ENCODE results near the gene PITHD1. TPM values are rescaled to one million over a fixed set of nuclear protein-coding genes. Genes with fewer than 3 reads are reported as not detected.

The PITHD1 gene
- total RNA-seq, 2 donors from 2014 or later: 31.9 to 32.3 TPM

DNA sequence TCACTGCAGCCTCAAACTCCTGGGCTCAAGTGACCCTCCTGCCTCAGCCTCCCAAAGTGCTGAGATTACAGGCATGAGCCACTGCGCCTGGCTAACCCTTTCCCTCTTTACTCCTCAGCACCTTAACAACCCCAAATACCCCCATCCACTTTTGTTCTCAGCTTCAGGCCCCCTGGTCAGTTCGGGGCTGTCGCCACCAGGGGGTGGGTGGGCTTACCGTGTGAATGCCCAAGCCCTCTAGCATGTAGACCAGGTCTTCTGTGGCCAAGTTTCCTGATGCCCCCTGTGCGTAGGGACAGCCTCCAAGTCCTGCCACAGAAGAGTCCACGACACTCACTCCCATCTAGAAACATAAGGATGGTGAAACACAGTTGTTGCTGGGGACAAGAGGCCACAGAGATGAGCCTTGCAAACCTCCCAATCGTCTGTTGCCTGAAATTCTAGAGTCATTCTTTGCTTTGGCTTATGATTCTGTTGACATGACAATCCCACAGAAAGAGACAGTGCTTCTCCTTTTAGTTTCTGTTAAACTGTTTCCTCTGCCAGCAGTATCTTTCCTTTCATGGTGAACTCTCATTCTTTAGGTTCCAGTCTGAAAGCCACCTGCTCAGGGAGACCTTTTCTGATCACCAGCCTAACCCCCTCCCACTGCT, 26.1 kb downstream of the PITHD1 start:
- DNase-seq (no peak), ATAC-seq (no peak)
- H3K27me3 ChIP-seq: no peaks in the 10 kb centered on the region
- 75 to 82% methylated on average over 7 of the region's 7 CpGs for WGBS, 2 donors
- TF ChIP-seq POLR2A (IDR thresholded peaks at IDR 0.05): no peak
- TF ChIP-seq, protein P1, sequence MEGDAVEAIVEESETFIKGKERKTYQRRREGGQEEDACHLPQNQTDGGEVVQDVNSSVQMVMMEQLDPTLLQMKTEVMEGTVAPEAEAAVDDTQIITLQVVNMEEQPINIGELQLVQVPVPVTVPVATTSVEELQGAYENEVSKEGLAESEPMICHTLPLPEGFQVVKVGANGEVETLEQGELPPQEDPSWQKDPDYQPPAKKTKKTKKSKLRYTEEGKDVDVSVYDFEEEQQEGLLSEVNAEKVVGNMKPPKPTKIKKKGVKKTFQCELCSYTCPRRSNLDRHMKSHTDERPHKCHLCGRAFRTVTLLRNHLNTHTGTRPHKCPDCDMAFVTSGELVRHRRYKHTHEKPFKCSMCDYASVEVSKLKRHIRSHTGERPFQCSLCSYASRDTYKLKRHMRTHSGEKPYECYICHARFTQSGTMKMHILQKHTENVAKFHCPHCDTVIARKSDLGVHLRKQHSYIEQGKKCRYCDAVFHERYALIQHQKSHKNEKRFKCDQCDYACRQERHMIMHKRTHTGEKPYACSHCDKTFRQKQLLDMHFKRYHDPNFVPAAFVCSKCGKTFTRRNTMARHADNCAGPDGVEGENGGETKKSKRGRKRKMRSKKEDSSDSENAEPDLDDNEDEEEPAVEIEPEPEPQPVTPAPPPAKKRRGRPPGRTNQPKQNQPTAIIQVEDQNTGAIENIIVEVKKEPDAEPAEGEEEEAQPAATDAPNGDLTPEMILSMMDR (IDR thresholded peaks at IDR 0.05): no peak
- intact Hi-C loops (cut with DNase I): no loop called here
- no peaks in the 10 kb centered on the region for H3K36me3 ChIP-seq (replicated peaks in 1 of 2; ENCODE audit: insufficient read depth in 1 of 2, low read depth in 2 of 2)
- no peak overlapping the region for H3K27ac ChIP-seq
- no peak overlapping the region for H3K4me3 ChIP-seq
- H3K9me3 ChIP-seq: no peaks in the 10 kb centered on the region
- H3K4me1 ChIP-seq: peaks cover 15% of the 10 kb centered on the region

DNA sequence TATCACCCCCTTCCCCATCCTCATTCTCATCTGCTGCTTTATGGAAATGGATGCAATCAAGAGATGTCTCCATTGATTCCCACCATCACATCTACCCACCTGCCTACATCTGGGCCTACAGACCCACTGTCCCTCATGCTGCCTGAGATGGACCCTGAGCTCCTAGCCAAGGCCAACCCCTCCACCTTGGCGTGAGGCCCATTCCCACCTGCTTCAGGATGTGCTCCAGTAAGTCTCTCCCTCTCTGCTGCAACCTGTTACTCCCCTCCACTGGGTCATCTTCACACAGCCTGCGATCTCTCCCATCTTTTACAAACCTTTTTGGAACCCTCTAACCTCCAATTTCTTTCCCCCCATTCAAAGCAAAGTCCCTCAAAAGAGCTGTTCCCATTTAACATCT, 26.8 kb downstream of the PITHD1 start:
- WGBS, 2 donors: 81 to 85% methylated on average over 2 of the region's 2 CpGs
- ATAC-seq (no peak), DNase-seq (no peak)
- no peaks in the 10 kb centered on the region for H3K27me3 ChIP-seq
- no peaks in the 10 kb centered on the region for H3K36me3 ChIP-seq (replicated peaks in 1 of 2; ENCODE audit: insufficient read depth in 1 of 2, low read depth in 2 of 2)
- no peak overlapping the region for H3K4me3 ChIP-seq
- TF ChIP-seq, protein P1 (IDR thresholded peaks at IDR 0.05): no peak
- TF ChIP-seq POLR2A (IDR thresholded peaks at IDR 0.05): no peak
- intact Hi-C loops (cut with DNase I): no loop called here
- H3K27ac ChIP-seq: no peak overlapping the region
- no peaks in the 10 kb centered on the region for H3K9me3 ChIP-seq
- peaks cover 16% of the 10 kb centered on the region for H3K4me1 ChIP-seq

DNA sequence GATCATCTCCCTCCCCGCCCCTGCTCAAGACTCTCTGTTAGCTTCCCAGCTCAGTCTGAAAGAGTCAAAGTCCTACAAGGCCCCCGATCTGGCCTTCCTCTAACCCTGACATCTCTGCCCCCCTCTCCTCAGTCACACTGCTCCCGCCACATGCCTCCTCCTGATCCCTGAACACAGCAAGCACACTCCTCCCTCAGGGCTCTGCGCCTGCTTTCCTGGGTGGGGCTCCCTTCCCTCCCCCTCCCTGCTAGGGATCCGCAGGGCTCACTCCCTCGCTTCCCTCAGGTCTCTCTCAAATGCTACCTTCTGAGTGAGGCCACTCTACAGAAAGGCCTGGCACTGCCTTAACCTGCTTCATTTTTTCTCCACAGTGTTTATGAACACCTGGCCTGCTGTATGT, 28.1 kb downstream of the PITHD1 start:
- no peaks in the 10 kb centered on the region for H3K27me3 ChIP-seq
- H3K36me3 ChIP-seq (replicated peaks in 1 of 2; ENCODE audit: insufficient read depth in 1 of 2, low read depth in 2 of 2): no peaks in the 10 kb centered on the region
- no peaks in the 10 kb centered on the region for H3K9me3 ChIP-seq
- TF ChIP-seq, protein P1 (IDR thresholded peaks at IDR 0.05): no peak
- TF ChIP-seq POLR2A (IDR thresholded peaks at IDR 0.05): no peak
- H3K27ac ChIP-seq: no peak overlapping the region
- intact Hi-C loops (cut with DNase I): no loop called here
- 83 to 91% methylated on average over 6 of the region's 6 CpGs for WGBS, 2 donors
- peaks cover 23% of the 10 kb centered on the region for H3K4me1 ChIP-seq
- no peak for DNase-seq
- ATAC-seq: no peak
- no peak overlapping the region for H3K4me3 ChIP-seq

DNA sequence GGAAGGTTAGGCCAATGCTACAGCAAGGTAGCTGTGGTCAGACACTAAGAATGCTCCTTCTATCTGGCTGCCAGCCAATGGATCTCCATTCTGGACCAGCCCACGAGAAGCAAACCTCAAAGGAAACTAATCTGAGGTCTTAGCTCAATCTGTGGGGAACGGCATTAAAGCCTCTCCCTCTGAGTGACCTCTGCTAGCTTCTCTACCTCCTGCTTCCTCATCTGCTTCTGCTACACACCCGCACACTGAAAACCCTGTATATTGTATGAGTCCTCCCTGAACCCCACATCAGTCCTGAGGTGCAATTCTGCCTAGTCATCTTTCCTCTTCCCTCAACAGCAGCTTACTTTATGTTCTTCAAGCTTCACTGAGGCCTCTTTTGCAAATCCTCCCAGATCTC, 29.2 kb downstream of the PITHD1 start:
- intact Hi-C loops (cut with DNase I): no loop called here
- no peaks in the 10 kb centered on the region for H3K27me3 ChIP-seq
- 72 to 74% methylated on average over 3 of the region's 3 CpGs for WGBS, 2 donors
- no peaks in the 10 kb centered on the region for H3K9me3 ChIP-seq
- no peaks in the 10 kb centered on the region for H3K36me3 ChIP-seq (replicated peaks in 1 of 2; ENCODE audit: insufficient read depth in 1 of 2, low read depth in 2 of 2)
- TF ChIP-seq POLR2A (IDR thresholded peaks at IDR 0.05): no peak
- TF ChIP-seq, protein P1 (IDR thresholded peaks at IDR 0.05): no peak
- no peak overlapping the region for H3K4me3 ChIP-seq
- no peak overlapping the region for H3K27ac ChIP-seq
- no peak for ATAC-seq
- peaks cover 15% of the 10 kb centered on the region for H3K4me1 ChIP-seq
- DNase-seq: no peak

DNA sequence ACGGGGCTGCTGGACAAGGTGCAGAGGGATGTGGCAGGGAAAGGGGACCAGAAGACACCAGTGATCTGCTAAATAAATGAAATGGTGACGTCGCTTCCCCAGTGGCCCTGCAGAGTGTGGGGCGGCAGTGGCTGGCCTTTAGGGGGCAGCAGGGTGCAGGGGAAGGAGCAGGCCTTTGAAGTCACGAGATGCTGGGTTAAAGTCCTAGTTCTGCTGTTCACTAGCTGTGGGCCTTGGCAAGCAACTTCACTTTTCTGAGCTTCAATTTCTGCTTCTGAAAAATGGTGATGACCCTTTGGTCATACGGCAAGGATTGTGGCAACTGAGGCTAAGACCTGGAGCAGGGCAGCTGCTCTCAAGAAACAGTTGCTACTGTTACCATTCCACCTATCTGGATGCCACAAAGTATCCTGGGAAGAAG, 31.5 kb downstream of the PITHD1 start:
- Histone ChIP-seq H3K36me3 (replicated peaks in 1 of 2; ENCODE audit: insufficient read depth in 1 of 2, low read depth in 2 of 2) (peaks cover 0 to 5% of the 10 kb centered on the region in 2 donors), H3K4me1 (peaks cover 15% of the 10 kb centered on the region), H3K27ac (peak overlapping the region; percentile 4 to 66 (median 9)), H3K4me3 (no peak overlapping the region), H3K27me3 (no peaks in the 10 kb centered on the region), H3K9me3 (no peaks in the 10 kb centered on the region)
- no peak for TF ChIP-seq POLR2A (IDR thresholded peaks at IDR 0.05)
- TF ChIP-seq, protein P1 (IDR thresholded peaks at IDR 0.05): peak; percentile 73 to 94 (median 86)
- peak; percentile 83 to 85 (median 84) for DNase-seq
- intact Hi-C loops (cut with DNase I): no loop called here
- WGBS, 2 donors: 15 to 23% methylated on average over 6 of the region's 6 CpGs
- ATAC-seq: peak; percentile 88
